ENCODE data around the gene ZPR1.

DNA sequence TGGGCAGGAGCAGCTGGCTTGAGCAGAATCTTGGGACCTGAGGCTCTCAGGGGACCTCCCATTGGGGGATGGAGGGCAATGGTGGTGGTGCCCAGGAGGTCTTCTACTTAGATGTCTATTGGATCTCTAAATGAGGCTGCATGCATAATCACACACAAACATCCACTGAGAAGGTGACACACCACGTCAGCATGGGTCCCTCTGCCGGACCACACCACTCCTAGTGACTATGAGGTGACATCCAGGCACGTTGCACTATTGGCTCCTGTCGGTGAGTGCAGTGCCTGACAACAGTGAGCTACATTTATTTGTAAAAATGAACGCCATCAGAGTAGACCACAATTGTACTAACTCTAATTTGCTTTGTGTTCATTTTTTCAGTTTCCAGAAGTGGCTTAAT, 37.6 kb upstream of the ZPR1 start:
- TF ChIP-seq, protein P1, sequence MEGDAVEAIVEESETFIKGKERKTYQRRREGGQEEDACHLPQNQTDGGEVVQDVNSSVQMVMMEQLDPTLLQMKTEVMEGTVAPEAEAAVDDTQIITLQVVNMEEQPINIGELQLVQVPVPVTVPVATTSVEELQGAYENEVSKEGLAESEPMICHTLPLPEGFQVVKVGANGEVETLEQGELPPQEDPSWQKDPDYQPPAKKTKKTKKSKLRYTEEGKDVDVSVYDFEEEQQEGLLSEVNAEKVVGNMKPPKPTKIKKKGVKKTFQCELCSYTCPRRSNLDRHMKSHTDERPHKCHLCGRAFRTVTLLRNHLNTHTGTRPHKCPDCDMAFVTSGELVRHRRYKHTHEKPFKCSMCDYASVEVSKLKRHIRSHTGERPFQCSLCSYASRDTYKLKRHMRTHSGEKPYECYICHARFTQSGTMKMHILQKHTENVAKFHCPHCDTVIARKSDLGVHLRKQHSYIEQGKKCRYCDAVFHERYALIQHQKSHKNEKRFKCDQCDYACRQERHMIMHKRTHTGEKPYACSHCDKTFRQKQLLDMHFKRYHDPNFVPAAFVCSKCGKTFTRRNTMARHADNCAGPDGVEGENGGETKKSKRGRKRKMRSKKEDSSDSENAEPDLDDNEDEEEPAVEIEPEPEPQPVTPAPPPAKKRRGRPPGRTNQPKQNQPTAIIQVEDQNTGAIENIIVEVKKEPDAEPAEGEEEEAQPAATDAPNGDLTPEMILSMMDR (IDR thresholded peaks at IDR 0.05), result no peak
- TF ChIP-seq POLR2A (IDR thresholded peaks at IDR 0.05), result no peak

Measured in adrenal gland (tissue), 5 donors.